Esophagus squamous epithelium (tissue), 4 donors: ENCODE data around the gene TMEM120B.

Experiments used
- CTCF ChIP-seq, 6 experiments: fragments of 450-650 bp in 4 of 6; fragments of 200-600 bp in 2 of 6; sonication (generic) in 2 of 6; IDR thresholded peaks; one replicate each; pipeline ENCODE4 v1.5.1; 2016 to 2019; ENCODE audit warnings: antibody characterized with exemption in 6 of 6, mild to moderate bottlenecking in 4 of 6, moderate library complexity in 4 of 6
- POLR2A ChIP-seq, 4 donors: fragments of 450-650 bp; IDR thresholded peaks; one replicate each; pipeline ENCODE4 v1.6.1; 2017; ENCODE audit warnings: antibody characterized with exemption in 4 of 4, mild to moderate bottlenecking in 4 of 4, moderate library complexity in 3 of 4

GRCh38 chr12:121762269-121762668 lies 49.7 kb downstream of the TMEM120B start:
- TF ChIP-seq CTCF (IDR thresholded peaks at IDR 0.05) (no peak), POLR2A (IDR thresholded peaks at IDR 0.05) (no peak)
